WTC11 (cell line): ENCODE data around the gene B3GNT9. TPM values are rescaled to one million over a fixed set of nuclear protein-coding genes. Genes with fewer than 3 reads are reported as not detected.

Source experiments
- ATAC-seq: fragments of 200-7000 bp; cut with Tn5 transposase; 2 replicates; pipeline ENCODE4 v1.10.0; 2021; ENCODE audit warnings: mild to moderate bottlenecking, moderate library complexity
- CTCF ChIA-PET: fragments of 300-600 bp; sonication (Branson Sonifier 250); formaldehyde crosslinking; loops from one replicate; lab custom pipeline; 2021; ENCODE audit warnings: antibody characterized with exemption; lab: Charles Lee
- POLR2A ChIA-PET: fragments of 350-600 bp; sonication (Branson Sonifier 250); formaldehyde crosslinking; loops from one replicate; lab custom pipeline; 2021; ENCODE audit warnings: antibody characterized with exemption; lab: Charles Lee
- DNase-seq: peaks from one replicate; pipeline ENCODE4 v3.0.0; 2021; ENCODE audit warnings: low spot score
- H3K27ac Mint-ChIP-seq: 2 replicates; pipeline ENCODE4 v1.8.0; 2021; ENCODE audit warnings: mixed read lengths
- H3K27me3 Mint-ChIP-seq: 2 replicates; pipeline ENCODE4 v1.8.0; 2021; ENCODE audit warnings: low read depth, mild to moderate bottlenecking, moderate library complexity, mixed read lengths
- H3K36me3 Mint-ChIP-seq: 2 replicates; pipeline ENCODE4 v1.8.0; 2021; ENCODE audit warnings: mixed read lengths
- H3K4me1 Mint-ChIP-seq: 2 replicates; pipeline ENCODE4 v1.8.0; 2022; ENCODE audit warnings: mixed read lengths
- H3K4me3 Mint-ChIP-seq: 2 replicates; pipeline ENCODE4 v1.8.0; 2021; ENCODE audit warnings: mild to moderate bottlenecking, moderate library complexity, mixed read lengths
- H3K9me3 Mint-ChIP-seq: 2 replicates; pipeline ENCODE4 v1.8.0; 2021; ENCODE audit warnings: mixed read lengths
- FOXJ3 ChIP-seq: sonication (generic); formaldehyde crosslinking; IDR thresholded peaks from 2 replicates; pipeline ENCODE4 v1.9.0; 2021; ENCODE audit warnings: missing genetic modification reagents, mild to moderate bottlenecking, borderline replicate concordance
- FOXP1 ChIP-seq: sonication (generic); formaldehyde crosslinking; IDR thresholded peaks from 2 replicates; pipeline ENCODE4 v1.8.0; 2022; ENCODE audit warnings: missing genetic modification reagents, mild to moderate bottlenecking, moderate library complexity, borderline replicate concordance
- FOXP4 ChIP-seq: sonication (generic); formaldehyde crosslinking; IDR thresholded peaks from 2 replicates; pipeline ENCODE4 v1.8.0; 2022; ENCODE audit warnings: mild to moderate bottlenecking, missing genetic modification reagents
- HMGA2 ChIP-seq: fragments of 250-450 bp; sonication (Bioruptor Pico); IDR thresholded peaks from 2 replicates; pipeline ENCODE4 v1.4.0; 2021; ENCODE audit warnings: mild to moderate bottlenecking, moderate library complexity
- HMGXB4 ChIP-seq: sonication (generic); formaldehyde crosslinking; IDR thresholded peaks from 2 replicates; pipeline ENCODE4 v1.8.1; 2023; ENCODE audit warnings: mild to moderate bottlenecking, moderate library complexity, missing genetic modification reagents
- KAT7 ChIP-seq: sonication (generic); formaldehyde crosslinking; IDR thresholded peaks from 2 replicates; pipeline ENCODE4 v1.8.1; 2023; ENCODE audit warnings: missing genetic modification reagents, mild to moderate bottlenecking, borderline replicate concordance
- MXD4 ChIP-seq: fragments of 250-450 bp; sonication (Bioruptor Pico); IDR thresholded peaks from 2 replicates; pipeline ENCODE4 v1.8.0; 2021; ENCODE audit warnings: mild to moderate bottlenecking, moderate library complexity, borderline replicate concordance
- NFATC4 ChIP-seq: fragments of 250-450 bp; sonication (Bioruptor Pico); IDR thresholded peaks from 2 replicates; pipeline ENCODE4 v1.9.0; 2021; ENCODE audit warnings: mild to moderate bottlenecking
- NR2C2 ChIP-seq: sonication (generic); formaldehyde crosslinking; IDR thresholded peaks from 2 replicates; pipeline ENCODE4 v1.8.0; 2022; ENCODE audit warnings: mild to moderate bottlenecking, missing genetic modification reagents
- RELA ChIP-seq: sonication (generic); formaldehyde crosslinking; IDR thresholded peaks from 2 replicates; pipeline ENCODE4 v1.8.1; 2022; ENCODE audit warnings: missing genetic modification reagents, mild to moderate bottlenecking, borderline replicate concordance
- TEAD1 ChIP-seq: sonication (generic); formaldehyde crosslinking; IDR thresholded peaks from 2 replicates; pipeline ENCODE4 v1.8.0; 2022; ENCODE audit warnings: mild to moderate bottlenecking, missing genetic modification reagents
- ZNF232 ChIP-seq: sonication (generic); formaldehyde crosslinking; IDR thresholded peaks from 2 replicates; pipeline ENCODE4 v1.8.0; 2022; ENCODE audit warnings: mild to moderate bottlenecking, missing genetic modification reagents
- ZNF281 ChIP-seq: sonication (generic); formaldehyde crosslinking; IDR thresholded peaks from 2 replicates; pipeline ENCODE4 v1.8.0; 2023; ENCODE audit warnings: mild to moderate bottlenecking, missing genetic modification reagents
- ZNF416 ChIP-seq: fragments of 250-450 bp; sonication (Bioruptor Pico); IDR thresholded peaks from 2 replicates; pipeline ENCODE4 v1.9.0; 2021; ENCODE audit warnings: mild to moderate bottlenecking, inconsistent platforms
- total RNA-seq: library from RNA; stranded (reverse); gene quantifications from 3 replicates; pipeline ENCODE4 v1.2.3, GENCODE V29; 2021
- TF ChIP-seq, protein P1 (sequence below): sonication (generic); formaldehyde crosslinking; IDR thresholded peaks from 2 replicates; pipeline ENCODE4 v1.8.0; 2022; ENCODE audit warnings: mild to moderate bottlenecking, missing genetic modification reagents
- TF ChIP-seq, protein P2 (sequence below): fragments of 250-450 bp; sonication (Bioruptor Pico); IDR thresholded peaks from 2 replicates; pipeline ENCODE4 v1.9.0; 2021; ENCODE audit warnings: moderate library complexity, mild to moderate bottlenecking, inconsistent platforms, borderline replicate concordance
- TF ChIP-seq, protein P3 (sequence below): sonication (generic); formaldehyde crosslinking; IDR thresholded peaks from 2 replicates; pipeline ENCODE4 v1.8.1; 2022; ENCODE audit warnings: low read depth, missing genetic modification reagents, borderline replicate concordance

Gene B3GNT9
- total RNA-seq, 1 experiment from 2014 or later = 6.4 TPM

DNA sequence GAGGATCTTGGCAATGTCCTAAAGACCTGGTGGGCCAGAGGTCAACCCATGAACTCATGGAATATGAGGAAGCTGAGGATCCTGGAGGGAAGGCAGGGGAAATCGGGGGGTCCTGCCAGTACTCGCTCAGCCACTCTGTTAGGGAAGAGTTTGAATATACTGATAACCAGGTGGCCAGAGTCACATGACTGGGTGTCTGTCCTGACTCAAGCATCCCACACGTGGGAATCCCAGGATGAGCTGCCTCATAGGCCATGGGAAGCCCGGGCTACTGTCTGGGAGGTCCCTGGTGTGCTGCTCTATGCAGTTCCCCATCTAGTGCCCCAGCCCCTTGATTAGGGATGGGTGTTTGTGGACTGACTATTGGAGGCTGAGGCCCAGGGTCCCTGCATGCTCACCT lies 37.5 kb upstream of the B3GNT9 start (continued):
- TF ChIP-seq, protein P1, sequence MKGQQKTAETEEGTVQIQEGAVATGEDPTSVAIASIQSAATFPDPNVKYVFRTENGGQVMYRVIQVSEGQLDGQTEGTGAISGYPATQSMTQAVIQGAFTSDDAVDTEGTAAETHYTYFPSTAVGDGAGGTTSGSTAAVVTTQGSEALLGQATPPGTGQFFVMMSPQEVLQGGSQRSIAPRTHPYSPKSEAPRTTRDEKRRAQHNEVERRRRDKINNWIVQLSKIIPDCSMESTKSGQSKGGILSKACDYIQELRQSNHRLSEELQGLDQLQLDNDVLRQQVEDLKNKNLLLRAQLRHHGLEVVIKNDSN (CRISPR knock-in tag) = no peak
- TF ChIP-seq FOXJ3 (CRISPR knock-in tag) (no peak), NR2C2 (CRISPR knock-in tag) (no peak)

GRCh38 chr16:67187175-67187890 lies 36.5 kb upstream of the B3GNT9 start:
- TF ChIP-seq HMGA2 (CRISPR knock-in tag) (no peak), FOXP4 (CRISPR knock-in tag) (no peak), RELA (CRISPR knock-in tag) (no peak), TEAD1 (CRISPR knock-in tag) (no peak), HMGXB4 (CRISPR knock-in tag) (no peak), FOXP1 (CRISPR knock-in tag) (no peak), NFATC4 (CRISPR knock-in tag) (no peak), ZNF281 (CRISPR knock-in tag) (no peak)
- TF ChIP-seq, protein P2, sequence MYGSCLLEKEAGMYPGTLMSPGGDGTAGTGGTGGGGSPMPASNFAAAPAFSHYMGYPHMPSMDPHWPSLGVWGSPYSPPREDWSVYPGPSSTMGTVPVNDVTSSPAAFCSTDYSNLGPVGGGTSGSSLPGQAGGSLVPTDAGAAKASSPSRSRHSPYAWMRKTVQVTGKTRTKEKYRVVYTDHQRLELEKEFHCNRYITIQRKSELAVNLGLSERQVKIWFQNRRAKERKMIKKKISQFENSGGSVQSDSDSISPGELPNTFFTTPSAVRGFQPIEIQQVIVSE (CRISPR knock-in tag) = no peak
- H3K27me3 Mint-ChIP-seq = peaks cover 29% of the 10 kb centered on the region
- H3K27ac Mint-ChIP-seq = no peak overlapping the region
- H3K9me3 Mint-ChIP-seq = no peaks in the 10 kb centered on the region
- H3K4me3 Mint-ChIP-seq = no peak overlapping the region
- POLR2A ChIA-PET = interaction anchor here (0.6 kb wide), 1 partner anchor 259 kb away, joined by 3 read pairs; no protein-coding TSS in a partner anchor
- no peaks in the 10 kb centered on the region for H3K36me3 Mint-ChIP-seq
- peaks cover 29% of the 10 kb centered on the region for H3K4me1 Mint-ChIP-seq
- DNase-seq (no peak), ATAC-seq (no peak)
- CTCF ChIA-PET = interaction anchor here (0.7 to 3.8 kb wide), 4 partner anchors 11 to 169 kb away, joined by 3 to 88 read pairs (median 40); partner anchors contain the start of genes FBXL8, HSF4, NOL3 and TRADD

DNA sequence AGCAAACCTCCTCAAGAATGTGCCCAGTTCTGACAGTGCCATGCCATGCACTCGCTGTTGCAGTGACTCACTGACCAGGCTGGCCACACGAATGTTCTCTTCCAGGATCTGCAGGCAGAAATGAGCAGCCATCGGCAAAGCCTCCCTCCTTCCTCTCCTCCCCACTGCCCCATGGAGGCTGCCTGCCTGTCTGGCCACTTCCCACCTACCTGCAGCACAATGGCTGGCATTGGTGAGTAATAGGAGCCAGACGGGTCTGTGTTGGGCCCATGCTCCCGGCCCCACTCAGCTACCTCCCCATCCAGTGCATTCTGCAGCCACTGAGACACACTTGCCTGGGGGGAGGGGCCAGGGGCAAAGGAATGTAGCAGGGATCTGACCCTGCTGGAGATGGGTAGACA lies 35.8 kb upstream of the B3GNT9 start:
- no peak overlapping the region for H3K27ac Mint-ChIP-seq
- H3K36me3 Mint-ChIP-seq = no peaks in the 10 kb centered on the region
- CTCF ChIA-PET = interaction anchor here (1.4 to 4.4 kb wide), 5 partner anchors 12 to 233 kb away, joined by 4 to 88 read pairs (median 49); partner anchors contain the start of genes FBXL8, HSF4, NOL3 and TRADD
- H3K27me3 Mint-ChIP-seq = peaks cover 29% of the 10 kb centered on the region
- no peak for ATAC-seq
- H3K4me3 Mint-ChIP-seq = no peak overlapping the region
- POLR2A ChIA-PET = interaction anchor here (0.6 to 1.9 kb wide), 2 partner anchors 18 to 258 kb away, joined by 3 to 8 read pairs; no protein-coding TSS in a partner anchor
- H3K4me1 Mint-ChIP-seq = peaks cover 27% of the 10 kb centered on the region
- H3K9me3 Mint-ChIP-seq = no peaks in the 10 kb centered on the region
- TF ChIP-seq MXD4 (CRISPR knock-in tag) = no peak
- no peak for TF ChIP-seq FOXP4 (CRISPR knock-in tag)
- no peak for TF ChIP-seq HMGA2 (CRISPR knock-in tag)
- no peak for TF ChIP-seq KAT7 (CRISPR knock-in tag)
- no peak for TF ChIP-seq ZNF232 (CRISPR knock-in tag)
- no peak for TF ChIP-seq ZNF416 (CRISPR knock-in tag)
- TF ChIP-seq, protein P3, sequence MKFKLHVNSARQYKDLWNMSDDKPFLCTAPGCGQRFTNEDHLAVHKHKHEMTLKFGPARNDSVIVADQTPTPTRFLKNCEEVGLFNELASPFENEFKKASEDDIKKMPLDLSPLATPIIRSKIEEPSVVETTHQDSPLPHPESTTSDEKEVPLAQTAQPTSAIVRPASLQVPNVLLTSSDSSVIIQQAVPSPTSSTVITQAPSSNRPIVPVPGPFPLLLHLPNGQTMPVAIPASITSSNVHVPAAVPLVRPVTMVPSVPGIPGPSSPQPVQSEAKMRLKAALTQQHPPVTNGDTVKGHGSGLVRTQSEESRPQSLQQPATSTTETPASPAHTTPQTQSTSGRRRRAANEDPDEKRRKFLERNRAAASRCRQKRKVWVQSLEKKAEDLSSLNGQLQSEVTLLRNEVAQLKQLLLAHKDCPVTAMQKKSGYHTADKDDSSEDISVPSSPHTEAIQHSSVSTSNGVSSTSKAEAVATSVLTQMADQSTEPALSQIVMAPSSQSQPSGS (CRISPR knock-in tag) = no peak
- DNase-seq = peak; percentile 41
